TTC549 (cell line): ENCODE results near the gene LIPH.
"Not testable (repeated sequence)": the region's sequence is repeated elsewhere in the genome, so short reads cannot be mapped to it uniquely, and the experiment has no call there.

Experiments used
- FAIRE-seq: peaks from 2 replicates; lab custom pipeline; 2012; peaks lifted over from hg19 to GRCh38; lab: Jason Lieb, UNC

LIPH gene

DNA sequence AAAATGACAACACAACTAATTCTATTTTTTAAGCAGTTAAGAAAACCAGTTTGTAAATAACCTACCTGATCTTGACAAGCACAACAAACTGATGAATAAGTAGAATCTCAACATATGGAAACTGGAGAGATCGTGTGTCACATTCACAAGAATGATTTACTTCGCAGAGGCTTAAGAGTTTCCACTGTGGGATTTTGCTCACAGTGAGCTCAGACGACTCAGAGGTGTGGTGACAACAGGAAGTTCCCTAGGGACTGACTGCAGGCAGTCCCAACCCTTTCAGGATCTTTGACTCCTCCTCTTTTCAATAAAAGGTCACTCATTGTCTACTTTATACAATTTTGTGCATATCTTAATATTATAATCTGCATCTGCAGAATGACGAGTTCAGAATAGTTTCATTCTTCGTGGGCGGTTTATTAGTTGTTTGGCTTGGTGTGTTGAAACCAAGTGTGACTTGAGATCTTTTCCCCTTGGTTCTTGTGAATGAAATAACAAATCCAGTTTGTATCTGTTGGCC is at the start of gene LIPH:
TSS of gene LIPH (minus strand) at position 231 of the 520 bp plus-strand sequence. CDS start at position 114, 117 bp downstream.
- no peak for FAIRE-seq

GRCh38 chr3:185595526-185595925 is 43.1 kb upstream of the LIPH start:
- FAIRE-seq: no peak

GRCh38 chr3:185594073-185594472 is 41.7 kb upstream of the LIPH start:
- FAIRE-seq: no peak

- FAIRE-seq: no peak
These were observed 34.3 kb upstream of the LIPH start for GRCh38 chr3:185586686-185587039.

GRCh38 chr3:185585859-185586685 is 33.7 kb upstream of the LIPH start, which contains the start of gene SENP2:
TSS of gene SENP2 (plus strand) at chr3:185586295. CDS start at chr3:185586414, 119 bp downstream.
- peak; percentile 93 for FAIRE-seq

GRCh38 chr3:185585518-185585858 is 33.1 kb upstream of the LIPH start:
- FAIRE-seq: no peak

GRCh38 chr3:185584686-185585085 is 32.3 kb upstream of the LIPH start:
- no peak for FAIRE-seq

GRCh38 chr3:185583925-185584324 is 31.5 kb upstream of the LIPH start:
- FAIRE-seq: no peak

DNA sequence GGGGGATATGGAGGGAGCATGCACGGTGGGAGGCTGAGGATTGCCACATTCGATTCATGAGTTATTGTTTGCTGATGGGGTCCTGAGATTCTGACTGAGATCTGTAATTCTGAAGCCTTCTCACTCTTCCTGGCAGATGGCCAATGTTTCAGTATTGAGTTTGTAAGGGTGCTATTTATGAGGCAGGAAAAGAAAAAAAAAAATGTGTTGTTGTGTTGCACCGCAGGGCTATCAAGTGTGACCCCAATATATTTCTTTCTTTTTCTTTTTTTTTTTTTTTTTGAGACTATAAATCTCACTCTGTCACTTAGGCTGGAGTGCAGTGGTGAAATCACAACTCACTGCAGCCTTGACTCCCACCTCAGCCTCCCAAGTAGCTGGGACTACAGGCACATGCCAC is 30.5 kb upstream of the LIPH start:
- no peak for FAIRE-seq

- FAIRE-seq: no peak
These were observed 29.8 kb upstream of the LIPH start for GRCh38 chr3:185582236-185582635.

DNA sequence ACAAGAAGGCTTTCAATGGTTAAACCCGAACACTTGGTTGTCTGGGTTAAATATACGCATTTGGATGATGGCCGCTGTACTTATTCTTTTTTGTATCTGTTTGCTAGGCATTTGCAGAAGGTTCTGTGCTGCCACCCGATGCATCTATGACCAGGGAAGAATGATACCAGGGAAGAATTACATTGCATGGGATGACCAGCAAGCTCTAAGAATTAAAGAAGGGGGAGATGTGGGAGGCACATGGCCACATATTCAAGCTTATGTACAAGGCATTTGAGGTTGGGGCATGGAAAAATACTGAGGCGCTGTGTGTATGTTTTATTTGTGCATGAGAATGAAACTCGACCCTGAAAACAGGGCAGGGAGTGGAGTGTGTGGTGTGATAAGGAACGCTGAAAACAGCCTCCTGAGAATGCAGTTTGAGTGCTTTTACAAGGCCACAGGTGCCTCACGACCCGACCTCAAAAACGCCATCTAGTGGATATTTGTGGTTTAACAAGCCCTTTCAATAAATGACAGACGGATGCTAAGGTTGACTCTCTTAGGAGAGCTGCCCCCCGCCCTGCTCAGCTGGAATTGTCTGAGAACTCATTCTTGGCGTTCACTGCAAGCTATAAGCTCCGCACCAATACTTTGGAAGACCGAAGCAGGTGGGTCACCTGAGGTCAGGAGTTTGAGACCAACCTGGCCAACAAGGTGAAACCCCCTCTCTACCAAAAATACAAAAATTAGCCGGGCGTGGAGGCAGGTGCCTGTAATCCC is 22.9 kb upstream of the LIPH start:
- not testable (repeated sequence) for FAIRE-seq

GRCh38 chr3:185572183-185572582 is 19.8 kb upstream of the LIPH start:
- FAIRE-seq: no peak

GRCh38 chr3:185561958-185562357 is 9.6 kb upstream of the LIPH start:
- FAIRE-seq: no peak

GRCh38 chr3:185561374-185561943 is 9.1 kb upstream of the LIPH start:
- FAIRE-seq: no peak

DNA sequence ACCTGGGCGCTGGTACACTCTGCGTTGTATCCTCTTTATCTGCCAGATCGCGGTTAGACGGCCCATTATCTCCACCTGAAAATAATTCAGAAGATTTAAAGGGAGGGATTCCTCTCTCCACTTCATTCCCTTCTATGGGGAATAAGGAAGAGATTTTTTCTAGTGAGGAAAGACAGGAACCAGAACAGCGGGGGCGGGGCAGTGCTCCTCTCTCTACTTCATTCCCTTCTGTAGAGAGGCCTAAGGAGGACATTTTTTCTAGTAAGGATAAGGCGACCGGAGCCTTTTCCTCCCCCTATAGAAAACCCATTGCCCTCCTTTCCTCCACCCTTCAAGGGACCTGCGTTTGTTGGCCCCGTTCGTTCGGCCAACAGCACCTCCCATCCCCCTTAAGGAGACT is 8.3 kb upstream of the LIPH start:
- no peak for FAIRE-seq

GRCh38 chr3:185559706-185560090 is 7.3 kb upstream of the LIPH start:
- FAIRE-seq: no peak

- FAIRE-seq: no peak
These were observed 6.0 kb upstream of the LIPH start for GRCh38 chr3:185558395-185558794.

GRCh38 chr3:185556640-185557039 is 4.3 kb upstream of the LIPH start:
- not testable (repeated sequence) for FAIRE-seq

DNA sequence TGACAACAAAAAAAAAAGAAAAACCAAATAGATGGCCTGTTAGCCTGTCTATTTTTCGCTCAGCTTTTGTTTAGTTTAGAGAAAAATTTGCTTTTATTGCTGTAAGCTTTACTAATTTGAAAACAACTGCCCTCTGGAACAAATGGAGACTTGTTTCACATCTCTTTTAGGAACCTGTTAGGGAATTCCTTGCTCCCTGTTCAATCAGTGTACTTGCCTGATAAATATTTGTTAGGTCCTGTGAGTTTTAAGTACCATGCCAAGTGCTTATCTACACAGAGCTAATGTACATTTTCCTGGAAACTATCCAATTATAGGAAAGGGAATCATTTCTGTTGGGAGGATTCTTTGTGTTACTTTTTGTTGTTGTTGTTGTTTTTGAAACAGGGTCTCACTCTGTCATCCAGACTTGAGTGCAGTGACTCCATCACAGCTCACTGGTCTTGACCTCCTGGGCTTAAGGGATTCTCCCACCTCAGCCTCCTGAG is 3.5 kb upstream of the LIPH start:
- FAIRE-seq: no peak

DNA sequence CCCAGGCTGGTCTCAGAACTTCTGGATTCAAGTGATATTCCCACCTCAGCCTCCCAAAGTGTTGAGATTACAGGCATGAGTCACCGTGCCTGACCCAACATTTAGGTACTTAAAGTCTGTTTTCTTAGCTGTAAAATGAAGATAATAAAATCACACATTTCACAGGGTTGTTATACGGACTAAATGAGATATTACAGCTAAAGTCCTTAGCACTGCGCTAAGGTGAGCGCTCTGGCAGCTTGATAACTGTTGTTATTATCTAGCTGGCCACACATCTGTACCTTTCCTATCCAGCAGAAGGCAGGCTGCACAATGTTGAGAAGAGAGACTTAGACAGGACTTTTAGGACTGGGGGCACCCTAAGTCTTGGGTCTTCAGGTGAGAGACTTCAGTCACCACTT is 2.7 kb upstream of the LIPH start:
- no peak for FAIRE-seq

- no peak for FAIRE-seq
These were observed 2.7 kb downstream of the LIPH start for GRCh38 chr3:185549651-185550111.

DNA sequence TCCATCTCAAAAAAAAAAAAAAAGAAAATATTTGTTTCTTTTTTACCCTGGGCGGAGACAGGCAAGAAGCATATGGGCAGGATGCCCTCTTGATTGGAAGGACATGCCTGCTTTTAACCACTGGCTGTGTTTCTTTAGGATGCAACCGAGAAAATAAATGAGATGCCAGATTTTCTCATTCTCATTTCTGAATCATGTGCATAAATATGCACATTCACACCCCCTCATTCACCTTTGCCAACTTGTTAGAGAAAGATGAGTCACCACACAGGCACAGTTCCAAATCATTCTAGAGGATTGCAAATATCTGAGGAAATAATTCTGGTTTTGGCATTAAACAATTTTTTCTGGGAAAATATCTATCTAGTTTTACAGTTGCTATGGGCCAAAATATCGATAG is 3.3 kb downstream of the LIPH start:
- no peak for FAIRE-seq

DNA sequence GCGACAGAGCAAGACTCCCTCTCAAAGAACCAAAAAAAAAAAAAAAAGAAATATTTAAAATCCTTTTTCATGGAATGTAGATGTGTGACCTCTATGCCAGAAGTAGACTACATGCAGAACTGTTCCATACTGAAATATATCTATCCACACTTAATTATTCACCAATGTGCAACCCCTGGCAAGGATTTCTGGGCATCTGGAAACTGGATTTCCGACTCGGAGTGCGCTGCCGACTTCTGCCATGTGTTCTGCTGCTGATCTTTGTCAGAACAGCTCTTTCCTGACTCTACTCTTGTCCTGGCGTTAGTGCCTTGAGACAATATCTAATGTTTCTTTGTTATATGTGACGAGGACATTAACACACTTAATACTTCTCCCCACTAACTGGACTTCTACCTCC is 11.7 kb downstream of the LIPH start:
- no peak for FAIRE-seq
